Stimulated activated CD8-positive, alpha-beta memory T cell treated with anti-CD3 and anti-CD28 coated beads, Interleukin-7, amount 100 ng/mL, for 4 hours (primary cell): Measurements from ENCODE around the gene PCDH12.
"Not testable (repeated sequence)": the region's sequence is repeated elsewhere in the genome, so short reads cannot be mapped to it uniquely, and the experiment has no call there.

Source experiments
- DNase-seq, 2 donors: peaks; one replicate each; pipeline ENCODE4 v3.0.0-alpha.2; 2020; ENCODE audit warnings: low read depth in 2 of 2

Gene PCDH12

GRCh38 chr5:141940695-141941271 is 17.2 kb downstream of the PCDH12 start:
- DNase-seq = no peak

GRCh38 chr5:141935538-141935937 is 22.5 kb downstream of the PCDH12 start:
- DNase-seq = no peak

- DNase-seq = no peak
Observed at GRCh38 chr5:141934099-141934844, 23.7 kb downstream of the PCDH12 start.

- DNase-seq = no peak
Observed at GRCh38 chr5:141933151-141933550, 24.9 kb downstream of the PCDH12 start.

- DNase-seq = no peak
Observed at GRCh38 chr5:141931694-141932093, 26.3 kb downstream of the PCDH12 start.

- DNase-seq = no peak
Observed at GRCh38 chr5:141929398-141930058, 28.5 kb downstream of the PCDH12 start.

- DNase-seq = no peak
Observed at GRCh38 chr5:141928051-141928450, 30.0 kb downstream of the PCDH12 start.

- DNase-seq = no peak
Observed at GRCh38 chr5:141926434-141926833, 31.6 kb downstream of the PCDH12 start.

- DNase-seq = peak; percentile 87 to 90
Observed at GRCh38 chr5:141923448-141924313, 34.3 kb downstream of the PCDH12 start, which contains the start of gene DELE1. Gene DELE1 (plus strand): TSS chr5:141923871. CDS start chr5:141923942, 71 bp downstream.

GRCh38 chr5:141922827-141923447 is 35.1 kb downstream of the PCDH12 start:
- not testable (repeated sequence) for DNase-seq

- DNase-seq = no peak
Observed at GRCh38 chr5:141920771-141921170, 37.2 kb downstream of the PCDH12 start.

GRCh38 chr5:141919218-141920119 is 38.5 kb downstream of the PCDH12 start:
- no peak for DNase-seq

GRCh38 chr5:141917760-141918159 is 40.2 kb downstream of the PCDH12 start:
- no peak for DNase-seq

GRCh38 chr5:141916522-141916921 is 41.5 kb downstream of the PCDH12 start:
- no peak for DNase-seq

GRCh38 chr5:141915881-141916336 is 42.1 kb downstream of the PCDH12 start:
- DNase-seq = no peak

GRCh38 chr5:141914797-141915196 is 43.2 kb downstream of the PCDH12 start:
- DNase-seq = no peak

- peak in 1 of 2 donors; percentile 8 for DNase-seq
Observed at GRCh38 chr5:141914199-141914743, 43.7 kb downstream of the PCDH12 start.

- DNase-seq = no peak
Observed at GRCh38 chr5:141913560-141914198, 44.3 kb downstream of the PCDH12 start.

GRCh38 chr5:141910271-141910673 is 47.7 kb downstream of the PCDH12 start:
- DNase-seq = no peak
